Measurements from ENCODE around the gene SLC31A1.

The SLC31A1 gene

DNA sequence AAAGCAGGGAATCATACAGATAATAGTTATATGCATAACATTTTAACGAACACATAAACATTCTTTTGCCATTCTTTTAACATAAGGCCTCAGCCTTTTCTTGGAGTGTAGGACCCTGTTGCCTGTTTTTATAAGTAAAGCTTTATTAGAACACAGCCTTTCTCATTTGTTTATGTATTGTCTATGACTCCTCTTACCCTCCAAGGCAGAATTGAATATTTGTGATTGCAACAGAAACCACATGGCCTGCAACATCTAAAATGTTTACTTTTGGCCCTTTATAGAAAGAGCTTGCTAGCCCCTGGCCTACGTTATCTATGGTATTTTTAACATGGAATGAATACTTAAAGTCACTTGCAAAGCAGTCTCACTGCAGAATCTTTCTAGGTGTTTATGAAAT lies 2.6 kb downstream of the SLC31A1 start:
- no peak overlapping the region for H3K4me3 ChIP-seq (replicated peaks; ENCODE audit: insufficient read depth, low read length)
- H3K27me3 ChIP-seq (ENCODE audit: insufficient read depth, poor library complexity, severe bottlenecking) = no peaks in the 10 kb centered on the region
- TF ChIP-seq, protein P1, sequence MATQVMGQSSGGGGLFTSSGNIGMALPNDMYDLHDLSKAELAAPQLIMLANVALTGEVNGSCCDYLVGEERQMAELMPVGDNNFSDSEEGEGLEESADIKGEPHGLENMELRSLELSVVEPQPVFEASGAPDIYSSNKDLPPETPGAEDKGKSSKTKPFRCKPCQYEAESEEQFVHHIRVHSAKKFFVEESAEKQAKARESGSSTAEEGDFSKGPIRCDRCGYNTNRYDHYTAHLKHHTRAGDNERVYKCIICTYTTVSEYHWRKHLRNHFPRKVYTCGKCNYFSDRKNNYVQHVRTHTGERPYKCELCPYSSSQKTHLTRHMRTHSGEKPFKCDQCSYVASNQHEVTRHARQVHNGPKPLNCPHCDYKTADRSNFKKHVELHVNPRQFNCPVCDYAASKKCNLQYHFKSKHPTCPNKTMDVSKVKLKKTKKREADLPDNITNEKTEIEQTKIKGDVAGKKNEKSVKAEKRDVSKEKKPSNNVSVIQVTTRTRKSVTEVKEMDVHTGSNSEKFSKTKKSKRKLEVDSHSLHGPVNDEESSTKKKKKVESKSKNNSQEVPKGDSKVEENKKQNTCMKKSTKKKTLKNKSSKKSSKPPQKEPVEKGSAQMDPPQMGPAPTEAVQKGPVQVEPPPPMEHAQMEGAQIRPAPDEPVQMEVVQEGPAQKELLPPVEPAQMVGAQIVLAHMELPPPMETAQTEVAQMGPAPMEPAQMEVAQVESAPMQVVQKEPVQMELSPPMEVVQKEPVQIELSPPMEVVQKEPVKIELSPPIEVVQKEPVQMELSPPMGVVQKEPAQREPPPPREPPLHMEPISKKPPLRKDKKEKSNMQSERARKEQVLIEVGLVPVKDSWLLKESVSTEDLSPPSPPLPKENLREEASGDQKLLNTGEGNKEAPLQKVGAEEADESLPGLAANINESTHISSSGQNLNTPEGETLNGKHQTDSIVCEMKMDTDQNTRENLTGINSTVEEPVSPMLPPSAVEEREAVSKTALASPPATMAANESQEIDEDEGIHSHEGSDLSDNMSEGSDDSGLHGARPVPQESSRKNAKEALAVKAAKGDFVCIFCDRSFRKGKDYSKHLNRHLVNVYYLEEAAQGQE (IDR thresholded peaks at IDR 0.05; ENCODE audit: insufficient replicate concordance, low read depth) = no peak
- TF ChIP-seq, protein P2, sequence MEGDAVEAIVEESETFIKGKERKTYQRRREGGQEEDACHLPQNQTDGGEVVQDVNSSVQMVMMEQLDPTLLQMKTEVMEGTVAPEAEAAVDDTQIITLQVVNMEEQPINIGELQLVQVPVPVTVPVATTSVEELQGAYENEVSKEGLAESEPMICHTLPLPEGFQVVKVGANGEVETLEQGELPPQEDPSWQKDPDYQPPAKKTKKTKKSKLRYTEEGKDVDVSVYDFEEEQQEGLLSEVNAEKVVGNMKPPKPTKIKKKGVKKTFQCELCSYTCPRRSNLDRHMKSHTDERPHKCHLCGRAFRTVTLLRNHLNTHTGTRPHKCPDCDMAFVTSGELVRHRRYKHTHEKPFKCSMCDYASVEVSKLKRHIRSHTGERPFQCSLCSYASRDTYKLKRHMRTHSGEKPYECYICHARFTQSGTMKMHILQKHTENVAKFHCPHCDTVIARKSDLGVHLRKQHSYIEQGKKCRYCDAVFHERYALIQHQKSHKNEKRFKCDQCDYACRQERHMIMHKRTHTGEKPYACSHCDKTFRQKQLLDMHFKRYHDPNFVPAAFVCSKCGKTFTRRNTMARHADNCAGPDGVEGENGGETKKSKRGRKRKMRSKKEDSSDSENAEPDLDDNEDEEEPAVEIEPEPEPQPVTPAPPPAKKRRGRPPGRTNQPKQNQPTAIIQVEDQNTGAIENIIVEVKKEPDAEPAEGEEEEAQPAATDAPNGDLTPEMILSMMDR (IDR thresholded peaks at IDR 0.05; ENCODE audit: insufficient read depth, low read length) = no peak
- no peak for TF ChIP-seq GABPA (IDR thresholded peaks at IDR 0.05; ENCODE audit: low read depth)
- TF ChIP-seq POLR2AphosphoS5 (IDR thresholded peaks at IDR 0.05; ENCODE audit: low read depth) = no peak
- TF ChIP-seq SPI1 (IDR thresholded peaks at IDR 0.05; ENCODE audit: borderline replicate concordance, low read depth) = no peak
- no peak overlapping the region for H3K27ac ChIP-seq (replicated peaks)
- no peak for DNase-seq (ENCODE audit: low read depth in 1 of 2, low spot score in 1 of 2)

DNA sequence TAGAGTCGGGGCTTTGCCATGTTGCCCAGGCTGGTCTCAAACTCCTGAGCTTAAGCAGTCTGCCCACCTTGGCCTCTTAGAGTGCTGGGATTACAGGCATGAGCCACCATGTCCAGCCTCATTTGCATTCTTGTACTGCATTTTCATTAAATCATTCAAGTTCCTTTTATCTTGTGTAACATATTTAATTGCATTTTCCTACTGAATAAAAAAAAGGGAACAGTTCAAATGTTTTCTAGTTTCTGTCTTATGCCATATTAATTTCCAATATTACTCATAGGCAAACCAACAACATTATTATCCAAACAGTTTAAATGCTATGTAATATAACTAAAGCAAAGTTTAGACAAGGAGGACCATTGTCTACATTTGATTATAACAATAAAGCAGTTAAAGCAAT lies 6.1 kb downstream of the SLC31A1 start:
- no peak overlapping the region for H3K4me3 ChIP-seq (replicated peaks; ENCODE audit: insufficient read depth, low read length)
- TF ChIP-seq, protein P1 (IDR thresholded peaks at IDR 0.05; ENCODE audit: insufficient replicate concordance, low read depth) = no peak
- TF ChIP-seq POLR2AphosphoS5 (IDR thresholded peaks at IDR 0.05; ENCODE audit: low read depth) = no peak
- TF ChIP-seq SPI1 (IDR thresholded peaks at IDR 0.05; ENCODE audit: borderline replicate concordance, low read depth) = no peak
- TF ChIP-seq GABPA (IDR thresholded peaks at IDR 0.05; ENCODE audit: low read depth) = no peak
- TF ChIP-seq, protein P2 (IDR thresholded peaks at IDR 0.05; ENCODE audit: insufficient read depth, low read length) = no peak
- no peak overlapping the region for H3K27ac ChIP-seq (replicated peaks)
- no peaks in the 10 kb centered on the region for H3K27me3 ChIP-seq (ENCODE audit: insufficient read depth, poor library complexity, severe bottlenecking)
- no peak for DNase-seq (ENCODE audit: low read depth in 1 of 2, low spot score in 1 of 2)

DNA sequence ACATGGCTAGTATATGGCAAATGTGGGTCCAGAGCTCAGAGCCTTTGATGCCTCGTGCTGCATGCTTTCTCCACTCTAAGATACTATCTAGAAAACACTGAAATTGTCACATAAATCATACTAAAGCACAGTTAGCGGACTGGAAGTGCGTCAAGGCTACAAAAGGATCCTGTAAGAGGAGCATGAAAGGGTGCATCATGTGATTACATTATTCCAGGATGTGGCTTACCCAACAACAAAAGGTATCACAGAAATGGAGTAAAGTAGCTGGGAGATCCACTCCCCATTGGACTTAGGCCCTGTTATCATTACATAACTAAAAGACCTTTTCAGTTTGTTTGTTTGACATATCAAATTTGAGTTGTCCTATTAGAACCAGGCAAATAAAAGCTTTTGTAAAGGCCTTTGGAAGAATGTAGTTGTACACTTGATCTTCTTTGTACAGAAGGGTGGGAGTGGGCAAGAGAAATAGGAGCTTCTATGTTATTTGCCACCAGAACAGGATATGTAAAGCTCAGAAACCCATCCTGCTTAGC lies 6.9 kb downstream of the SLC31A1 start:
- TF ChIP-seq, protein P2 (IDR thresholded peaks at IDR 0.05; ENCODE audit: insufficient read depth, low read length) = no peak
- TF ChIP-seq SPI1 (IDR thresholded peaks at IDR 0.05; ENCODE audit: borderline replicate concordance, low read depth) = no peak
- no peak for TF ChIP-seq GABPA (IDR thresholded peaks at IDR 0.05; ENCODE audit: low read depth)
- TF ChIP-seq, protein P1 (IDR thresholded peaks at IDR 0.05; ENCODE audit: insufficient replicate concordance, low read depth) = no peak
- TF ChIP-seq POLR2AphosphoS5 (IDR thresholded peaks at IDR 0.05; ENCODE audit: low read depth) = no peak
- Histone ChIP-seq H3K27ac (replicated peaks) (no peak overlapping the region), H3K27me3 (ENCODE audit: insufficient read depth, poor library complexity, severe bottlenecking) (no peaks in the 10 kb centered on the region), H3K4me3 (replicated peaks; ENCODE audit: insufficient read depth, low read length) (no peak overlapping the region)
- DNase-seq (ENCODE audit: low read depth in 1 of 2, low spot score in 1 of 2) = no peak
